ENCODE results near the gene MTREX.

- TF ChIP-seq FOXP2 (optimal IDR thresholded peaks at IDR 0.05; ENCODE audit: borderline replicate concordance, extremely low read depth, extremely low read length, insufficient read depth) (no peak), POLR2AphosphoS5 (IDR thresholded peaks at IDR 0.05; ENCODE audit: low read depth, low read length) (no peak), SIN3A (IDR thresholded peaks at IDR 0.05; ENCODE audit: borderline replicate concordance, insufficient read depth, low read length) (no peak), REST (IDR thresholded peaks at IDR 0.05; ENCODE audit: insufficient read depth in 1 of 2, low read depth in 2 of 2, low read length in 2 of 2) (no peak), TAF1 (IDR thresholded peaks at IDR 0.05; ENCODE audit: borderline replicate concordance, insufficient read depth, low read length) (no peak)
Measured at GRCh38 chr5:55324006-55324405, 16.2 kb downstream of the MTREX start.
